Mesodermal cell (in vitro differentiated cells): ENCODE data around the gene REPIN1.
A peak's percentile ranks its signal among the peaks of the same experiment; 100 is the strongest.

Experiments
- H3K27ac ChIP-seq: 2 replicates; pipeline ENCODE4 v1.7.0; 2013; ENCODE audit warnings: mild to moderate bottlenecking, low read depth, low read length, moderate library complexity; ENCODE audit not compliant: severe bottlenecking
- H3K36me3 ChIP-seq: 2 replicates; pipeline ENCODE4 v1.7.1; 2013; ENCODE audit warnings: mild to moderate bottlenecking, low read length, moderate library complexity; ENCODE audit not compliant: control insufficient read depth, insufficient read depth
- H3K4me1 ChIP-seq: one replicate; pipeline ENCODE4 v1.7.1; 2013; ENCODE audit warnings: mild to moderate bottlenecking, low read length; ENCODE audit not compliant: insufficient read depth, control insufficient read depth, poor library complexity, severe bottlenecking
- H3K4me3 ChIP-seq: 2 replicates; pipeline ENCODE4 v1.7.0; 2013; ENCODE audit warnings: low read length, control low read depth, mild to moderate bottlenecking; ENCODE audit not compliant: insufficient read depth, poor library complexity, severe bottlenecking; ENCODE audit errors: extremely low read depth
- H3K9me3 ChIP-seq: 2 replicates; pipeline ENCODE4 v1.7.1; 2013; ENCODE audit warnings: mild to moderate bottlenecking, low read length, moderate library complexity; ENCODE audit not compliant: control insufficient read depth
- WGBS, 2 experiments: methylation state at CpG; one replicate each; pipeline ENCODE4 v1.1.5; 2013; ENCODE audit warnings: missing lambda C conversion rate in 2 of 2; ENCODE audit not compliant: insufficient coverage in 2 of 2; 5-methylcytosine and 5-hydroxymethylcytosine counted together

REPIN1 gene

DNA sequence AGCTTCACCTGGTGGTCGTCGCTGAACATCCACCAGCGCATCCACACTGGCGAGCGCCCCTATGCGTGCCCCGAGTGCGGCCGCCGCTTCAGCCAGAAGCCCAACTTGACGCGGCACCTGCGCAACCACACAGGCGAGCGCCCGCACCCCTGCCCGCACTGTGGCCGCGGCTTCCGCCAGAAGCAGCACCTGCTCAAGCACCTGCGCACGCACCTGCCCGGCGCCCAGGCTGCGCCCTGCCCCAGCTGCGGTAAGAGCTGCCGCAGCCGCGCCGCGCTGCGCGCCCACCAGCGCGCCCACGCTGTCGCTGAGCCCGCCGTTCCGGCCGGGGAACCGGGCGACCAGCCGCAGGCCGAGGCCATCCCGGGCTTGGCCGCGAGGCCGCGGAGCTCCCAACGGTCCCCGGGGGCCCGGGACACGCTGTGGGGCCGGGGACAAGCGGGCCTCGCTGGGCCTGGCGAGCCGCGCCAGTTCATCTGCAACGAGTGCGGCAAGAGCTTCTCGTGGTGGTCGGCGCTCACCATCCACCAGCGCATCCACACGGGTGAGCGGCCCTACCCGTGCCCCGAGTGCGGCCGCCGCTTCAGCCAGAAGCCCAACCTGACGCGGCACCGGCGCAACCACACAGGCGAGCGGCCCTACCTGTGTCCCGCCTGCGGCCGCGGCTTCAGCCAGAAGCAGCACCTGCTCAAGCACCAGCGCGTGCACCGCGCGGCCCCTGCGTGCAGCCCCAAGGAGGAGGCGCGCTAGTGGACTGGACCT, 28.9 kb downstream of the REPIN1 start:
- no peak overlapping the region for H3K27ac ChIP-seq
- peaks cover 38% of the 10 kb centered on the region for H3K4me1 ChIP-seq
- H3K36me3 ChIP-seq: peaks cover 30% of the 10 kb centered on the region
- WGBS, 2 experiments: 98% methylated on average over 78 to 91 of the region's 91 CpGs
- H3K9me3 ChIP-seq: no peaks in the 10 kb centered on the region
- H3K4me3 ChIP-seq: no peak overlapping the region

- H3K36me3 ChIP-seq: peaks cover 30% of the 10 kb centered on the region
- H3K4me3 ChIP-seq: no peak overlapping the region
- 90 to 93% methylated on average over 21 to 25 of the region's 27 CpGs for WGBS, 2 experiments
- H3K9me3 ChIP-seq: no peaks in the 10 kb centered on the region
- peaks cover 41% of the 10 kb centered on the region for H3K4me1 ChIP-seq
- H3K27ac ChIP-seq: peak overlapping the region; percentile 41
Measured at GRCh38 chr7:150398108-150398964, 29.7 kb downstream of the REPIN1 start.

DNA sequence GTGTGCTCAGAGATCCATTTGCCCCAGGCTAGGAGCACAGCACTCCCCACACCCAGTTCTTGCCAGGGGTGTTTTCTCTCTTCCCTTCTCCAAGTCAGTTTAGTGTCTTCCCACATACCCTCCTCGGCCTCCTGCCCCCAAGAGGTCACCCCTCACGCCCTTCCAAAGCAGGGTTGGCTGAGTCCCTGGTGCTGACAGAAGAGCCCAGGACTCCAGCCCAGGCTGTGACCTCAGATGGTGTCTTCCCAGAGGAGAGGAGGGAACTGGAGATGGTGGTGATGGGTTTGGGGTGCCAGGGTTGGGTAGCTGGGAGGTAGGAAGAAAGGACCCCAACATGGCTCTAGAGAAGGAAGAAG, 30.3 kb downstream of the REPIN1 start:
- peak overlapping the region; percentile 41 for H3K27ac ChIP-seq
- peaks cover 47% of the 10 kb centered on the region for H3K4me1 ChIP-seq
- H3K4me3 ChIP-seq: no peak overlapping the region
- WGBS, 2 experiments: 86% methylated on average over 2 of the region's 2 CpGs; no CpG with 5 or more reads in 1 of the 2 experiments
- peaks cover 30% of the 10 kb centered on the region for H3K36me3 ChIP-seq
- H3K9me3 ChIP-seq: no peaks in the 10 kb centered on the region

DNA sequence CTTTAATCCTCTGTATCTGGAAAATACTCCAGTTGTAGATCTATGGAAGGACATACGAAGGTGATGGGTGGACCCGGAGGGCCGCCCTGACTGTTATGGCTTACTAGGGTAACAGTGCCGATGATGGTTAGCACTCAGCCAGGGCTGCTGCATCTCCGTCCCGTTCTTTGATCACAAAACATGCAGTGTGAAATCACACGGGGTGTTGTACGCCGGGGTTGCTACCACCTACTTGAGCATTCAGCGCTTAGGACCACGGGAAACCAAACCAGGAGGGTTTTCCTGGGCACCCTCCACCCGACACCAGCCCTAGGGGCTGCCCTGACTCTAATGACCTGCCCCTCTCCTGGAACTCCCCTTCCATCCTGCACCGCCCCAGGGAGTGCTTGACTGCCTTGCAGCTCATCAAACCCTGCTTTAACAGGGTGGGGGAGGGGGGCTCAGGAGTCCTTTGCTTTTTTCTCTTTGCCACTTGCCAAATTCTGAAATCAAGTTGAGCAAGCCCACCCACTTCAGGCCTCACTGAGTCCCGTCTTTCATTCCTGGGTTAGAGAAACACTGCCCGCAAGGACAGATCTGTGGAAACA, 30.9 kb downstream of the REPIN1 start:
- peaks cover 30% of the 10 kb centered on the region for H3K36me3 ChIP-seq
- peaks cover 53% of the 10 kb centered on the region for H3K4me1 ChIP-seq
- WGBS, 2 experiments: 71 to 73% methylated on average over 13 to 14 of the region's 15 CpGs
- H3K27ac ChIP-seq: peak overlapping the region; percentile 36
- H3K9me3 ChIP-seq: no peaks in the 10 kb centered on the region
- H3K4me3 ChIP-seq: no peak overlapping the region

GRCh38 chr7:150400008-150400787, 31.6 kb downstream of the REPIN1 start:
- peaks cover 30% of the 10 kb centered on the region for H3K36me3 ChIP-seq
- H3K4me1 ChIP-seq: peaks cover 53% of the 10 kb centered on the region
- 54 to 62% methylated on average over 8 to 10 of the region's 11 CpGs for WGBS, 2 experiments
- H3K4me3 ChIP-seq: no peak overlapping the region
- H3K27ac ChIP-seq: peak overlapping the region; percentile 36
- no peaks in the 10 kb centered on the region for H3K9me3 ChIP-seq

DNA sequence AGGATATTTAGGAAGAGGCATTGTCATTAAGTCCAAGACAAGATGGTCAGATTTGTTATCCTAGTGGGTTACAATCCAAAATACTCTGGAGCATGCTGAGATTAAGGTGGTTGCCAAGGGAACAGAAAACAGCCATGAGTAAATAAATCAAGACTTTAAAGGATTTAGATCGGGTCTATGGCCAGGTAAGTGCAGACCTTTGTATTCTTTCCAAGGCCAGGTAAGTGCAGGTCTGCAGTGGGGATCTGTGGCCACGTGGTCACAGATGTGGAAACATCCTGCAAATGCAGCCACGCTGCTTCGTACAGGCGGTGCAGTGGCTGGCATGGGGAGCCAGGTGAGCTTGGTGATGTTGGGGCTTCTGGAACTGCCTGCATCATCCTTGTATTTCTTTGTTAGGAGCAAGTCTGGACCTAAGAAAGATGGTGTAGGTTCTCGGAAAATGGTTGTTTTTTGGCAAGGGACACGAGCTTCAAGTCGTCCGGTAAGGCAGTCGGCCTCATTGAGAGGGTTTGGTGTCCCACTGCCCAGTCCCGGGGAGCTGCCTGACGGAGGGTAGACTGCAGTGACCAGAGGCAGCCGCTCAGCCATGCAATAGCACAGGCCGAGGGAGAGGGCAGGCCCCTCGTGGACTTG, 32.3 kb downstream of the REPIN1 start:
- peaks cover 23% of the 10 kb centered on the region for H3K36me3 ChIP-seq
- H3K27ac ChIP-seq: no peak overlapping the region
- WGBS, 2 experiments: 83 to 87% methylated on average over 15 of the region's 15 CpGs
- H3K9me3 ChIP-seq: no peaks in the 10 kb centered on the region
- H3K4me3 ChIP-seq: no peak overlapping the region
- H3K4me1 ChIP-seq: peaks cover 53% of the 10 kb centered on the region

GRCh38 chr7:150401424-150401790, 32.8 kb downstream of the REPIN1 start:
- H3K4me3 ChIP-seq: no peak overlapping the region
- whole genome bisulfite sequencing, 2 experiments: no CpG with 5 or more reads among the region's 1 CpG
- H3K36me3 ChIP-seq: peaks cover 19% of the 10 kb centered on the region
- peaks cover 53% of the 10 kb centered on the region for H3K4me1 ChIP-seq
- H3K9me3 ChIP-seq: no peaks in the 10 kb centered on the region
- no peak overlapping the region for H3K27ac ChIP-seq

DNA sequence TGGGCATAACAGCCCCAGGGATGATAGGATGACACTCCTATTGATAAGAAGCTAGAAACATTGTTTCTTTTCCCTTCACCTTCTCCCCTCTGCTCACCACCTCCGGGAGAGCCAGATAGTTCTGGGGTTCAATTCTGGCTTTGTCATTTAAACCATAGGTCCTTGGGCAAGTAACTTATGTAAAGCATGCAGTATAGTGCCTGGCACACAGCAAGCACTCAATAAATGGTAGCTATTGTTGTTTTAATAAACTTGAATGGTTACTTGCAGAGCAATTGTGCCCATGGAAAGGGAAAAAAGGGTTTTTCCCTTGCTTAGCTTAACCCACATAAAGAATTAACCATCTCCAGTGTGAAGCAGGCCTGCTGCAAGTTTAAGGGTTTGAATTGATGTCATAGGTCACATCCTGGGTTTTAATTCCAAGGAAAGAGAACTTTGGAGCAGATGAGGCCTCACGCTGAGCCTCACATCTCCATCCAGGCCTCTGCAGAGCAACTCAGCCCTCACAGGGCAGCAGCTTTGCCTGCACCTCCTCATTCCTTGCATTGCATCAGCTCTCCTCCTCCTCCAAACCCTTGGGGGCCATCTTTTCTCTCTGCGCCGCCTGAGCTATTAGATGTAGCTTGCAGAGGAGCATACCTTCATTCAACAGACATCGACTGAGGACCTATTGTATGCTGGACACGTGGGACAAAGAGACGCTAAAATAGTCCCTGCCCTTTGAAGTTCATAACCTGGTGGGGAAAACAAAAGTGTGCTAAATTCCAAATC, 33.4 kb downstream of the REPIN1 start:
- H3K36me3 ChIP-seq: peaks cover 14% of the 10 kb centered on the region
- H3K9me3 ChIP-seq: no peaks in the 10 kb centered on the region

GRCh38 chr7:150402671-150403321, 34.2 kb downstream of the REPIN1 start:
- no peak overlapping the region for H3K27ac ChIP-seq
- 90% methylated on average over 12 of the region's 13 CpGs for WGBS, 2 experiments
- H3K4me1 ChIP-seq: peaks cover 53% of the 10 kb centered on the region

More for the DNA sequence above, 33.4 kb downstream of the REPIN1 start:
- Histone ChIP-seq H3K4me1 (peaks cover 53% of the 10 kb centered on the region), H3K27ac (no peak overlapping the region), H3K4me3 (no peak overlapping the region)
- WGBS, 2 experiments: 39 to 49% methylated on average over 6 of the region's 7 CpGs

More at GRCh38 chr7:150402671-150403321, 34.2 kb downstream of the REPIN1 start:
- Histone ChIP-seq H3K4me3 (no peak overlapping the region), H3K9me3 (no peaks in the 10 kb centered on the region), H3K36me3 (peaks cover 13% of the 10 kb centered on the region)
